K562 (cell line): ENCODE measurements around the gene IGFALS. TPM values are rescaled to one million over a fixed set of nuclear protein-coding genes. Genes with fewer than 3 reads are reported as not detected.

Source experiments
- ELF4 ChIP-seq: fragments of 450-650 bp; formaldehyde crosslinking; IDR thresholded peaks from 2 replicates; pipeline ENCODE4 v1.4.0; 2022; ENCODE audit warnings: missing genetic modification characterization
- HEY1 ChIP-seq: fragments of 250-450 bp; sonication (Bioruptor Pico); IDR thresholded peaks from 2 replicates; pipeline ENCODE4 v1.5.0; 2020; ENCODE audit warnings: mild to moderate bottlenecking, moderate library complexity, borderline replicate concordance
- KLF6 ChIP-seq: fragments of 250-450 bp; sonication (Bioruptor Pico); IDR thresholded peaks from 2 replicates; pipeline ENCODE4 v1.4.0; 2020; ENCODE audit warnings: mild to moderate bottlenecking, moderate library complexity, borderline replicate concordance
- MEIS2 ChIP-seq: fragments of 450-650 bp; IDR thresholded peaks from 2 replicates; pipeline ENCODE4 v1.6.1; 2014; ENCODE audit warnings: mild to moderate bottlenecking; ENCODE audit not compliant: partially characterized antibody
- NCOR1 ChIP-seq: fragments of 450-650 bp; IDR thresholded peaks from 2 replicates; pipeline ENCODE4 v1.6.1; 2016; ENCODE audit warnings: mild to moderate bottlenecking, moderate library complexity
- RAD51 ChIP-seq: fragments of 450-650 bp; IDR thresholded peaks from 2 replicates; pipeline ENCODE4 v1.7.1; 2016; ENCODE audit warnings: low read depth, mild to moderate bottlenecking, borderline replicate concordance
- RBM22 ChIP-seq: fragments of 200-400 bp; formaldehyde crosslinking; IDR thresholded peaks from 2 replicates; pipeline ENCODE4 v1.6.1; 2018; ENCODE audit warnings: low read length, low read depth; ENCODE audit not compliant: poor library complexity, severe bottlenecking
- TEAD4 ChIP-seq, 2 experiments: sonication (generic) in 1 of 2; formaldehyde crosslinking in 1 of 2; IDR thresholded peaks; 2 replicates each; pipeline versions ENCODE4 v1.6.1 to v1.8.0; 2012 to 2022; ENCODE audit warnings: borderline replicate concordance in 1 of 2, inconsistent platforms in 1 of 2, low read length in 1 of 2, mild to moderate bottlenecking in 1 of 2, missing genetic modification reagents in 1 of 2
- ZNF232 ChIP-seq: sonication (generic); formaldehyde crosslinking; IDR thresholded peaks from 2 replicates; pipeline ENCODE4 v1.8.0; 2022; ENCODE audit warnings: mild to moderate bottlenecking, missing genetic modification reagents
- ZNF354B ChIP-seq: fragments of 250-450 bp; sonication (Bioruptor Pico); IDR thresholded peaks from 2 replicates; pipeline ENCODE4 v1.4.0; 2020
- polyA plus RNA-seq, 8 experiments: library from polyadenylated mRNA; depleted of rRNA in 4 of 8; stranded (reverse) in 5 of 8; unstranded in 3 of 8; fragments of >200 nt; fragmentation: Nextera tagmentation in 2 of 8; fragmentation: Illumina TruSeq in 1 of 8; extraction: Ambion mirVana in 2 of 8; extraction: Trizol in 1 of 8; gene quantifications; 2 replicates each; pipeline versions ENCODE4 v1.2.1 to v1.2.3, GENCODE V29; 2011 to 2014; ENCODE audit warnings: inconsistent platforms in 1 of 8, missing spikeins in 1 of 8
- total RNA-seq, 7 experiments: library from RNA; depleted of rRNA in 6 of 7; stranded (reverse); fragments of >200 nt in 6 of 7; fragmentation: Illumina TruSeq in 2 of 7; extraction: Trizol in 2 of 7; gene quantifications; 2 replicates each; pipeline versions ENCODE4 v1.2.1 to v1.2.3, GENCODE V29; 2011 to 2021; ENCODE audit warnings: low replicate concordance in 1 of 7
- TF ChIP-seq, protein P1 (sequence below): fragments of 250-450 bp; sonication (Bioruptor Pico); IDR thresholded peaks from 2 replicates; pipeline ENCODE4 v1.9.0; 2021; ENCODE audit warnings: mild to moderate bottlenecking, inconsistent platforms
- TF ChIP-seq, protein P2 (sequence below): IDR thresholded peaks from 2 replicates; pipeline ENCODE4 v1.6.1; 2011; ENCODE audit warnings: borderline replicate concordance, low read depth, mild to moderate bottlenecking, moderate library complexity, low read length; ENCODE audit not compliant: insufficient read depth, poor library complexity, severe bottlenecking
- TF ChIP-seq, protein P3 (sequence below), 2 experiments: IDR thresholded peaks; 2 replicates each; pipeline ENCODE4 v1.6.1; 2012; ENCODE audit warnings: improper control_type of control experiment in 2 of 2, low read depth in 2 of 2, low read length in 2 of 2, borderline replicate concordance in 1 of 2
- TF ChIP-seq, protein P4 (sequence below): fragments of 450-650 bp; IDR thresholded peaks from 2 replicates; pipeline ENCODE4 v1.6.1; 2016; ENCODE audit warnings: missing biosample characterization, missing genetic modification characterization
- TF ChIP-seq, protein P5 (sequence below): sonication (generic); formaldehyde crosslinking; IDR thresholded peaks from 2 replicates; pipeline ENCODE4 v1.8.0; 2022; ENCODE audit warnings: mild to moderate bottlenecking, missing genetic modification reagents

Gene IGFALS
- total and polyA plus RNA-seq, 9 of the 15 experiments (the other 6 are each of a cell fraction or from before 2014, with no cell fraction given) = not detected

DNA sequence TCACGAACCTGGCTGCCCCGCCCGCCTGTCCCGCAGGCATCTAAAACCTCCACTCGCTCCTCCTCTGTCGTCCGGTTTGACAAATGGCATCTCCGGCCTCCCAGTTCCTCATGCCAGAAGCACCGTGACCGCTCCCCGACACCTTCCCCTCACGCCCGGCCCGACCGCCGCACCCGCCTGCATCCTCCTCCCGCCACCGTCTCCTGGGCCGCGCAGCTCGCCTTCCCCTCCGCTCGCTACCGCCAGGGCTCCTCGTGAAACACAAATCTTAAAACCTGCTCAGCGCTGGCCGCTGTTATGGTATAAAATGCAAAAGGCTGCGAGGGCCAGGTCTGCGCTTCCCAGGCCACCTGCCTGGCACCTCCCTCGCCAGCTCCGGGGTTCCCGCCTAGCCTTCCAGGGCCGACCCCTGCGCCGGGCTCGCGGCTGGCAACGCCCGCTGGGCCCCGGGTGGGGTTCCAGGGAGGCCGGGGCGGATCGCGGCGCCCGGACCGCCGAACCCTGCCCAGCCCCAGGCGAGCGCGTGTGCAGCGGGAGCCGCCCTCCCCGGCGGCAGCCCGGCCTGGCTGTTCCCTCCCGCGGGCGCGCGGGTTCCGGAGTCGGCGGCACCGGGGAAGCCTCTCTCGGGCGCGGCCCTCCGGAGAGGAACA is 11.6 kb downstream of the IGFALS start (continued):
- TF ChIP-seq, protein P1, sequence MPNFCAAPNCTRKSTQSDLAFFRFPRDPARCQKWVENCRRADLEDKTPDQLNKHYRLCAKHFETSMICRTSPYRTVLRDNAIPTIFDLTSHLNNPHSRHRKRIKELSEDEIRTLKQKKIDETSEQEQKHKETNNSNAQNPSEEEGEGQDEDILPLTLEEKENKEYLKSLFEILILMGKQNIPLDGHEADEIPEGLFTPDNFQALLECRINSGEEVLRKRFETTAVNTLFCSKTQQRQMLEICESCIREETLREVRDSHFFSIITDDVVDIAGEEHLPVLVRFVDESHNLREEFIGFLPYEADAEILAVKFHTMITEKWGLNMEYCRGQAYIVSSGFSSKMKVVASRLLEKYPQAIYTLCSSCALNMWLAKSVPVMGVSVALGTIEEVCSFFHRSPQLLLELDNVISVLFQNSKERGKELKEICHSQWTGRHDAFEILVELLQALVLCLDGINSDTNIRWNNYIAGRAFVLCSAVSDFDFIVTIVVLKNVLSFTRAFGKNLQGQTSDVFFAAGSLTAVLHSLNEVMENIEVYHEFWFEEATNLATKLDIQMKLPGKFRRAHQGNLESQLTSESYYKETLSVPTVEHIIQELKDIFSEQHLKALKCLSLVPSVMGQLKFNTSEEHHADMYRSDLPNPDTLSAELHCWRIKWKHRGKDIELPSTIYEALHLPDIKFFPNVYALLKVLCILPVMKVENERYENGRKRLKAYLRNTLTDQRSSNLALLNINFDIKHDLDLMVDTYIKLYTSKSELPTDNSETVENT (CRISPR knock-in tag) = no peak
- no peak for TF ChIP-seq ELF4 (CRISPR knock-in tag)
- no peak for TF ChIP-seq KLF6 (CRISPR knock-in tag)
- TF ChIP-seq NCOR1 = no peak
- TF ChIP-seq RBM22 = peak; percentile 18
- TF ChIP-seq, protein P2, sequence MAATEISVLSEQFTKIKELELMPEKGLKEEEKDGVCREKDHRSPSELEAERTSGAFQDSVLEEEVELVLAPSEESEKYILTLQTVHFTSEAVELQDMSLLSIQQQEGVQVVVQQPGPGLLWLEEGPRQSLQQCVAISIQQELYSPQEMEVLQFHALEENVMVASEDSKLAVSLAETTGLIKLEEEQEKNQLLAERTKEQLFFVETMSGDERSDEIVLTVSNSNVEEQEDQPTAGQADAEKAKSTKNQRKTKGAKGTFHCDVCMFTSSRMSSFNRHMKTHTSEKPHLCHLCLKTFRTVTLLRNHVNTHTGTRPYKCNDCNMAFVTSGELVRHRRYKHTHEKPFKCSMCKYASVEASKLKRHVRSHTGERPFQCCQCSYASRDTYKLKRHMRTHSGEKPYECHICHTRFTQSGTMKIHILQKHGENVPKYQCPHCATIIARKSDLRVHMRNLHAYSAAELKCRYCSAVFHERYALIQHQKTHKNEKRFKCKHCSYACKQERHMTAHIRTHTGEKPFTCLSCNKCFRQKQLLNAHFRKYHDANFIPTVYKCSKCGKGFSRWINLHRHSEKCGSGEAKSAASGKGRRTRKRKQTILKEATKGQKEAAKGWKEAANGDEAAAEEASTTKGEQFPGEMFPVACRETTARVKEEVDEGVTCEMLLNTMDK = peak; percentile 23
- no peak for TF ChIP-seq ZNF354B
- TF ChIP-seq, protein P3, sequence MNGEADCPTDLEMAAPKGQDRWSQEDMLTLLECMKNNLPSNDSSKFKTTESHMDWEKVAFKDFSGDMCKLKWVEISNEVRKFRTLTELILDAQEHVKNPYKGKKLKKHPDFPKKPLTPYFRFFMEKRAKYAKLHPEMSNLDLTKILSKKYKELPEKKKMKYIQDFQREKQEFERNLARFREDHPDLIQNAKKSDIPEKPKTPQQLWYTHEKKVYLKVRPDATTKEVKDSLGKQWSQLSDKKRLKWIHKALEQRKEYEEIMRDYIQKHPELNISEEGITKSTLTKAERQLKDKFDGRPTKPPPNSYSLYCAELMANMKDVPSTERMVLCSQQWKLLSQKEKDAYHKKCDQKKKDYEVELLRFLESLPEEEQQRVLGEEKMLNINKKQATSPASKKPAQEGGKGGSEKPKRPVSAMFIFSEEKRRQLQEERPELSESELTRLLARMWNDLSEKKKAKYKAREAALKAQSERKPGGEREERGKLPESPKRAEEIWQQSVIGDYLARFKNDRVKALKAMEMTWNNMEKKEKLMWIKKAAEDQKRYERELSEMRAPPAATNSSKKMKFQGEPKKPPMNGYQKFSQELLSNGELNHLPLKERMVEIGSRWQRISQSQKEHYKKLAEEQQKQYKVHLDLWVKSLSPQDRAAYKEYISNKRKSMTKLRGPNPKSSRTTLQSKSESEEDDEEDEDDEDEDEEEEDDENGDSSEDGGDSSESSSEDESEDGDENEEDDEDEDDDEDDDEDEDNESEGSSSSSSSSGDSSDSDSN (IDR thresholded peaks at IDR 0.05; ENCODE audit: borderline replicate concordance in 1 of 2, low read depth in 2 of 2, low read length in 2 of 2) = 0 out of 4 replicates have a peak, but pooled peaks of 1 of the 2 experiments have one; percentile 33
- TF ChIP-seq ZNF232 (CRISPR knock-in tag) = no peak
- TF ChIP-seq RAD51 = no peak
- TF ChIP-seq MEIS2 = no peak
- TF ChIP-seq HEY1 (CRISPR knock-in tag) = no peak
- TF ChIP-seq, protein P4, sequence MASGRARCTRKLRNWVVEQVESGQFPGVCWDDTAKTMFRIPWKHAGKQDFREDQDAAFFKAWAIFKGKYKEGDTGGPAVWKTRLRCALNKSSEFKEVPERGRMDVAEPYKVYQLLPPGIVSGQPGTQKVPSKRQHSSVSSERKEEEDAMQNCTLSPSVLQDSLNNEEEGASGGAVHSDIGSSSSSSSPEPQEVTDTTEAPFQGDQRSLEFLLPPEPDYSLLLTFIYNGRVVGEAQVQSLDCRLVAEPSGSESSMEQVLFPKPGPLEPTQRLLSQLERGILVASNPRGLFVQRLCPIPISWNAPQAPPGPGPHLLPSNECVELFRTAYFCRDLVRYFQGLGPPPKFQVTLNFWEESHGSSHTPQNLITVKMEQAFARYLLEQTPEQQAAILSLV (tag) = no peak
- TF ChIP-seq, protein P5, sequence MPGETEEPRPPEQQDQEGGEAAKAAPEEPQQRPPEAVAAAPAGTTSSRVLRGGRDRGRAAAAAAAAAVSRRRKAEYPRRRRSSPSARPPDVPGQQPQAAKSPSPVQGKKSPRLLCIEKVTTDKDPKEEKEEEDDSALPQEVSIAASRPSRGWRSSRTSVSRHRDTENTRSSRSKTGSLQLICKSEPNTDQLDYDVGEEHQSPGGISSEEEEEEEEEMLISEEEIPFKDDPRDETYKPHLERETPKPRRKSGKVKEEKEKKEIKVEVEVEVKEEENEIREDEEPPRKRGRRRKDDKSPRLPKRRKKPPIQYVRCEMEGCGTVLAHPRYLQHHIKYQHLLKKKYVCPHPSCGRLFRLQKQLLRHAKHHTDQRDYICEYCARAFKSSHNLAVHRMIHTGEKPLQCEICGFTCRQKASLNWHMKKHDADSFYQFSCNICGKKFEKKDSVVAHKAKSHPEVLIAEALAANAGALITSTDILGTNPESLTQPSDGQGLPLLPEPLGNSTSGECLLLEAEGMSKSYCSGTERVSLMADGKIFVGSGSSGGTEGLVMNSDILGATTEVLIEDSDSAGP (CRISPR knock-in tag) = no peak
- TF ChIP-seq TEAD4 (IDR thresholded peaks at IDR 0.05; ENCODE audit: low read length) = no peak
- no peak for TF ChIP-seq TEAD4 (CRISPR knock-in tag; IDR thresholded peaks at IDR 0.05; ENCODE audit: borderline replicate concordance)
